SK-N-MC (cell line): Measurements from ENCODE around the gene TAF9.
A peak's percentile ranks its signal among the peaks of the same experiment; 100 is the strongest.

Experiments
- EZH2 ChIP-seq: fragments of 200-600 bp; sonication (generic); IDR thresholded peaks from one replicate; pipeline ENCODE4 v1.6.1; 2017; ENCODE audit warnings: antibody characterized with exemption
- FOXP2 ChIP-seq: optimal IDR thresholded peaks from 2 replicates; pipeline ENCODE3; 2011; ENCODE audit warnings: mild to moderate bottlenecking, moderate library complexity; ENCODE audit not compliant: insufficient read depth; ENCODE audit errors: extremely low read length, control extremely low read depth
- POLR2AphosphoS5 ChIP-seq: IDR thresholded peaks from 2 replicates; pipeline ENCODE4 v1.6.1; 2012; ENCODE audit warnings: mild to moderate bottlenecking, low read depth, low read length, borderline replicate concordance

GRCh38 chr5:69369340-69370121, at the start of gene TAF9, which contains the start of the genes AK6 and RAD17:
- TF ChIP-seq EZH2 (no peak), POLR2AphosphoS5 (peak; percentile 84), FOXP2 (no peak)
